Activated CD4-positive, alpha-beta T cell treated with anti-CD3 and anti-CD28 coated beads, Interleukin-2, amount 50 U/mL, for 1 hour (primary cell): ENCODE measurements around the gene ANKRD30A.
"Not testable (repeated sequence)": the region's sequence is repeated elsewhere in the genome, so short reads cannot be mapped to it uniquely, and the experiment has no call there.

Experiments used
- DNase-seq: peaks from one replicate; pipeline ENCODE4 v3.0.0-alpha.2; 2020

ANKRD30A gene, protein sequence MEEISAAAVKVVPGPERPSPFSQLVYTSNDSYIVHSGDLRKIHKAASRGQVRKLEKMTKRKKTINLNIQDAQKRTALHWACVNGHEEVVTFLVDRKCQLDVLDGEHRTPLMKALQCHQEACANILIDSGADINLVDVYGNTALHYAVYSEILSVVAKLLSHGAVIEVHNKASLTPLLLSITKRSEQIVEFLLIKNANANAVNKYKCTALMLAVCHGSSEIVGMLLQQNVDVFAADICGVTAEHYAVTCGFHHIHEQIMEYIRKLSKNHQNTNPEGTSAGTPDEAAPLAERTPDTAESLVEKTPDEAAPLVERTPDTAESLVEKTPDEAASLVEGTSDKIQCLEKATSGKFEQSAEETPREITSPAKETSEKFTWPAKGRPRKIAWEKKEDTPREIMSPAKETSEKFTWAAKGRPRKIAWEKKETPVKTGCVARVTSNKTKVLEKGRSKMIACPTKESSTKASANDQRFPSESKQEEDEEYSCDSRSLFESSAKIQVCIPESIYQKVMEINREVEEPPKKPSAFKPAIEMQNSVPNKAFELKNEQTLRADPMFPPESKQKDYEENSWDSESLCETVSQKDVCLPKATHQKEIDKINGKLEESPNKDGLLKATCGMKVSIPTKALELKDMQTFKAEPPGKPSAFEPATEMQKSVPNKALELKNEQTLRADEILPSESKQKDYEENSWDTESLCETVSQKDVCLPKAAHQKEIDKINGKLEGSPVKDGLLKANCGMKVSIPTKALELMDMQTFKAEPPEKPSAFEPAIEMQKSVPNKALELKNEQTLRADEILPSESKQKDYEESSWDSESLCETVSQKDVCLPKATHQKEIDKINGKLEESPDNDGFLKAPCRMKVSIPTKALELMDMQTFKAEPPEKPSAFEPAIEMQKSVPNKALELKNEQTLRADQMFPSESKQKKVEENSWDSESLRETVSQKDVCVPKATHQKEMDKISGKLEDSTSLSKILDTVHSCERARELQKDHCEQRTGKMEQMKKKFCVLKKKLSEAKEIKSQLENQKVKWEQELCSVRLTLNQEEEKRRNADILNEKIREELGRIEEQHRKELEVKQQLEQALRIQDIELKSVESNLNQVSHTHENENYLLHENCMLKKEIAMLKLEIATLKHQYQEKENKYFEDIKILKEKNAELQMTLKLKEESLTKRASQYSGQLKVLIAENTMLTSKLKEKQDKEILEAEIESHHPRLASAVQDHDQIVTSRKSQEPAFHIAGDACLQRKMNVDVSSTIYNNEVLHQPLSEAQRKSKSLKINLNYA (N-terminal part only)

DNA sequence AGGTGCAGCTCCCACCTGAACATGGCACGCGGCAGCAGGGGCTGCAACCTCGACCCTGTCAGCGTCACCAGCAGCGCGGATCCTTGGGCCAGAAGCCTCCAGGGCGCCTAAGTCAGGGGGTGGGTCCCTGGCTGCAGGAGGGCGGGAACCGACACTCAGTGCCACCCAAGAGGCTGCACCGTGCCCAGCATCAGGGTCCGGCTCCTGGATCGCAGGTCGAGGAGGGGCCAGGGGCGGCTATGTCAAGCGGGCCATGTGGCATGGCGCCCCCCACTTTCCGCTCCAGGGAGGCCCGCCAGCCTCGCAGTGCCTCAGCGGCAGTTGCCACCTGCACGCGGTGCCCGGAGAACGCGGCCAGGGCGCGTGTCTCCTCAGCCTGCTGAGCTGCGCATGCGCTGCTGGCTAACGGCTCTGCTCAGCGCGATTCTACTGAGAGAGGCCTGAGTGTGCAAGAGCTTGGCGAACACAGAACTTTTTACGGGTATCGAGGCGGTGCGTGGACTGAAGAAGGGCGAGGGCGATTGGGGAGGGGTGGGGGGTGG is at the start of gene ANKRD30A:
Gene ANKRD30A (plus strand): TSS at position 408 of the 542 bp plus-strand sequence. CDS start 190 bp downstream, outside the sequence.
- DNase-seq, result no peak

DNA sequence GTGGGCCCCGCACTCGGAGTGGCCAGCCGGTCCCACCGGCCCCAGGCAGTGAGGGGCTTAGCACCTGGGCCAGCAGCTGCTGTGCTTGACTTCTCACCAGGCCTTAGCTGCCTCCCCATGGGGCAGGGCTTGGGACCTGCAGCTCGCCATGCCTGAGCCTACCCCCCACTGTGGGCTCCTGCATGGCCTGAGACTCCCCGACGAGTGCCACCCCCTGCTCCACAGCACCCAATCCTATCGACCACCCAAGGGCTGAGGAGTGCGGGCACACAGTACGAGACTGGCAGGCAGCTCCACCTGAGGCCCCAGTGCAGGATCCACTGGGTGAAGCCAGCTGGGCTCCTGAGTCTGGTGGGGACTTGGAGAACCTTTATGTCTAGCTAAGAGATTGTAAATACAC is 49.3 kb upstream of the ANKRD30A start:
- not testable (repeated sequence) for DNase-seq

DNA sequence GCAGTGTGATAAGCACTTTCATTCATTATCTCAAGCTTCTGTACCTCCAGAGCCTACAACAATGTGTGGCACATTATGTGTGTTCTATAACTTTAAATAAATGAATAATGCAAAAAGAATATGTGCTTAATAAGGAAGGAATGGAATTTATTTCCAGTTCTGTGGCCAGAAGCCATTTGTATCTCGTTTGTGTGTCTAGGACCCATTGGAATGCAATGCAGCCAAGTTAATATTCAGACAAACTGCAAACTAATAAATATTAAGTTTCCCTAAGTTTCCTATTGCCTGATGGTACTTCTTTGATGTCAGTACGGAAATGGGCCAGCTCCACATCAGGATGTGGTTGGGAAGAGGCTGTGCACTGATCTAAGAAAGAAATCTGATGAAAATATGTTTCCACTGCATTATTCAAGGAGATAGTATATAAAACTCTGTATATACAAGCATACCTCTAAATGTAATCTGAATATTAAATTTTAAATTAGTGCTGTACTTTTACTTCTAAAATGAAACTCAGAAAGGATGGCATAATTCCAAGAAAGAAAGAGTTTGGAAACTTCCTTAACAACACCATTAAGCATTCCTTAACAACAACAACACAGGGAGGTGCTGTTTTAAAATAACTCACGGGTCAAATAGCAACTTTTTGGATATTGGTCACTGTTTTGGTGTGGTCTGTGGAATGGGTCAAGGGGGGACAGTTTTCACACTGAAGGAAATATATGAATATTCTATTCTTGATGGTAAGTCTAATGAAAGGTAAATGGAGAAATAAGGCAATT is 29.4 kb upstream of the ANKRD30A start:
- no peak for DNase-seq

DNA sequence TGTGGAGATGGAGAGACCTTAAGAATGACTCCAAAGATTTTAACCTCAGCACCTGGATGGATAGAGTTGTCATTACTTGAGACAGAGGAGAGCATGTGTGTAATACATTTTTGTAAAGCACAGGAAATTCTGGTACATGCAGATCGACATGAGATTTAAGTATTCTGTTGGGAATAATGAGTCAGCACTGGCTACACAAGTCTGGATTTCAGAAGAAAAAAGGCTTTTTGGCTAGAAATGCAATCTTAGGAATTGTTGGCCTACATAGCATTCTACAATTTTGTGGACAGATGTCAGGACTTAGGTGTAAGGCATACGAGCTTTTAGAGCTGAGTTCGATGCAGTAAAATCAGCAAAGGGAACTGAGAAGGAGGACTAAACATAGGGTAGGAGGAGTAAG is 24.1 kb upstream of the ANKRD30A start:
- no peak for DNase-seq

DNA sequence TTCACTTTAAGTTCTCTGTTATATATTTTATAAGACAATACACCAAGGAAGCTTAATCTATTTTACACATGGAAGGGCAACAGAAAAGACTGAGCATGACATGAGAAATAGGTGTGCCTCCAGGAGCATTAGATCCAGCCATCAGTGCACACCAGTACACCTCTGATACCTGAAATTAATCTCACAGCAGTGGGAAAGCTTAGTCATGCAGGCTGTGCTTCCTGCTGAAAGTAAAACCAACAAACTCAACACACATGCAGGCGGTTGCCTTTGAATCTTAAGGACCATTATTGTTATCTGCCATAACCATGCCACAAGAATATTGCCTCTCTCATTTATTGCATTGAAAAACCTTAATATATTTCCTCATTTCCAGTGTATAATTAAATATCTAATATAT is 16.4 kb upstream of the ANKRD30A start:
- no peak for DNase-seq

DNA sequence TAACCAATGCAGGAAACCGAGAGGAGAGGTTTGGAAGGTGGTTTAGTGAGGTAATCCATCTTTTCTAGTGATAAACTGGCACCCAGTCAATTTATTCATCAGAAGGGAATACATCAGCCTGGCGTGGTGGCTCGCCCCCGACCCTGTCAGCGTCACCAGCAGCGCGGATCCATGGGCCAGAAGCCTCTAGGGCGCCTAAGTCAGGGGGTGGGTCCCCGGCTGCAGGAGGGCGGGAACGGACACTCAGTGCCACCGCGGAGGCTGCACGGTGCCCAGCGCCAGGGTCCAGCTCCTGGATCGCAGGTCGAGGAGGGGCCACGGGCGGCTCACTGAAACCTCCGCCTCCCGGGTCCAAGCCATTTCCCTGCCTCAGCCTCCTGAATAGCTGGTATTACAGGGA is 866 bp upstream of the ANKRD30A start:
- no peak for DNase-seq

DNA sequence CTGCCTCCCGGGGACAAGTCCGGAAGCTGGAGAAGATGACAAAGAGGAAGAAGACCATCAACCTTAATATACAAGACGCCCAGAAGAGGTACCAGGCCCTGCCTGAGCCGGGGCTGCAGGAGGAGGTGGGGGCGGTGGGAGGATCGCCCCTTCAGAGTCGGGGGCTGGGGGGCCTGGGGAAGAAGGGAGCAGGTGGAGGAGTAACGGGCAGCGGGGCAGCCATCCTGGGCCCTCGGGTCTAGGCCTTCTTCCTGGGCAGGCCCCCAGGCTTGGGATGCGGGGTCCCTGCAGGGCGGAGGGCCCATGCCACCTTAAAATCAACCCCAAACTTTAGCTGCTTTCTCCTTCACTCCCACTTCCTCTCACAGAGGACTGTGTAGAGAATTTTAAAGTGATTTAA is 523 bp downstream of the ANKRD30A start:
- no peak for DNase-seq

DNA sequence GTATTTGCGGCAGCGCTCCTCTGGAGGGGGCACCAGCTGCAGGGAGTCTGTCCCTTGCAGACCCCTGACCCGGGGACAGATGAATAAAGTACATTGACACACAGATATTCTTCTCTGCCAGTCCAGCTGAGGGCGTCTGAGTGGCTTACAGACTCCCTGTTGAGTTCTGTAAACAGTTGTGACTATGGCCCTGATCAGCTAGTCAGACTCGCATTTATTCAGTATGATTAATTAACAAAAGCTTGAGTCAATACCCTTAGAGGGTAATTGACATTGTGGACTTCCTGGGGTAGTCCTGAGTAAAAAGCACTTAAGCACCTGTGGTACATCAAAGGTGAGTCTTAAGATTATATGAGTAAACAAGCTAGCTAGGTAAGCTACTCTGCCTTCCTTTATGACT is 21.0 kb downstream of the ANKRD30A start:
- DNase-seq, result no peak

DNA sequence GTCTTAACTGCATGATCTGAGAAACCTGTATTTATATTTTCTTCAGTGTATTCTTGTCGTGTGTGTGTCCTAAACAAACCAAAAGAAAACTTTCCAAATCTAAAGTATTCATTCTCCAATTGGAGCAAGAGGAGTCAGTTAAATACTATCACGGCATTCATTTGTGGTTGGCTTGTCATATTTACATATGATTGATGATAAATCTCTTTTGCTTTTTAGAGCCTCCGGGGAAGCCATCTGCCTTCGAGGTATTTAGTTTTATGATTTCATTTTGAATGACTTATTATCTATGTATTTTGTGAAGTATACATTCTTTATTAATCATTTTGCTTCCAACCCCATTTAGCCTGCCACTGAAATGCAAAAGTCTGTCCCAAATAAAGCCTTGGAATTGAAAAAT is 37.0 kb downstream of the ANKRD30A start:
- DNase-seq, result not testable (repeated sequence)

DNA sequence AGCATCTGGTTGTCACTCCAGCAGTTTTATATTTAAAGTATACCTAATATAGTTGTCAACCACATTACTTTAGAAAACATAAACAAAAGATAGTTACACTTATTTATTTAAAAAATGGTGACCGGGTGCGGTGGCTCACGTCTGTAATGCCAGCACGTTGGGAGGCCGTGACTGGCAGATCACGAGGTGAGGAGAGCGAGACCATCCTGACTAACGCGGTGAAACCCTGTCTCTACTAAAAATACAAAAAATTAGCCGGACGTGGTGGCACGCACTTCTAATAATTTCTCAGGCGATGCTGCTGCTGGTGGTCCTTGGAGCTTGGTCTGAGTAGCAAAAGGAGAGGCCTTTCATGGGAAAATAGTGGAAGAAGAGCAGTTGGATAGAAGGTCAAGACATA is 46.5 kb downstream of the ANKRD30A start:
- not testable (repeated sequence) for DNase-seq

DNA sequence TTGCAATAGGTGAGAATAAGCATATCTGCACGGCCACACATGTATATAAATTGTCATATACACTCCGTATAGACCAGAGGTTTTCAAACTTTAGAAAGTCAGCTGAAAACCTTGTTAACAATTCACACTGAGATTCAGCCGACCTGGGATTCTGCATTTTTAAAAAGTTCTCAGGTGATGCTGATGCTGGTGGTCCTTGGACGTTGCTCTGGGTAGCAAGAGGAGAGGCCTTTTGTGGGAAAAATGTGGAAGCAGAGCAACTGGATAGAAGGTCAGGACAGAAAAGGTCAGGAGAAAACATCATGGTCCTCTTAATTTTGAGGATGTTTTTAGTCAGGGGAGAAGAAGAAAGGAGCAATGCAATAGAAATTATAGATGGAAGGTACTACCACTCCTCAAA is 52.9 kb downstream of the ANKRD30A start:
- DNase-seq, result not testable (repeated sequence)

DNA sequence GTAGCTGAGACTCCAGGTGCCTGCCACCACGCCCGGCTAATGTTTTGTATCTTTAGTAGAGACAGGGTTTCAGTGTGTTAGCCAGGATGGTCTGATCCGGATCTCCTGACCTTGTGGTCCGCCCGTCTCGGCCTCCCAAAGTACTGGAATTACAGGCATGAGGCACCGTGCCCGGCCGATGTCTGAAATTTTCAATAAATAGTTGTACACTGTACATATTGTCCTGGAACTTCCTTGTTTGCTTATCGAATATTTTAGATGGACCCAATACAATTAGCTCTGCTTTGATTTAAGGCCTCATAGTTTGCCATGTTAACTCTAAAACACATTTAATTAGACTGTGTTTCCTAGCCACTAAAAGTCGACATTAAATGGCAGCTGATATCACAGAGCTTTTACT is 57.3 kb downstream of the ANKRD30A start:
- not testable (repeated sequence) for DNase-seq

DNA sequence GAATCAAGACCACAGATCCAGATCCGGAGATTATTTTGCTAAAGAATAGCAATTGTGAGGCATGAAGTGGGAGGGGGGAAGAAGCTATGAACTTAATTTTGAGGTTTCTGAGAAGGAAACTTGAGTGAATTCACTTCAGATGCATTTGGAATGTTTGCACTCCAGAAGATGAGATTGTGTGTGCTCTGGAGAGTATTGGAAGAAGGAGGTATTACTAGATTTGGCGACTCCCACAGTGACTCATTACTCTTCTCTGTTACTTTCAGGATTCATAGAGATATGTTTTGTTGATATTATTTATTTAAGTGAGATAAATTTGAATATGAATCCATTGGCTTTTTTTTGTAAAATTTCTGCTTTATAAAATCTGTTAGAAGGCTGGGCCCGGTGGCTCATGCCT is 80.7 kb downstream of the ANKRD30A start:
- DNase-seq, result no peak

DNA sequence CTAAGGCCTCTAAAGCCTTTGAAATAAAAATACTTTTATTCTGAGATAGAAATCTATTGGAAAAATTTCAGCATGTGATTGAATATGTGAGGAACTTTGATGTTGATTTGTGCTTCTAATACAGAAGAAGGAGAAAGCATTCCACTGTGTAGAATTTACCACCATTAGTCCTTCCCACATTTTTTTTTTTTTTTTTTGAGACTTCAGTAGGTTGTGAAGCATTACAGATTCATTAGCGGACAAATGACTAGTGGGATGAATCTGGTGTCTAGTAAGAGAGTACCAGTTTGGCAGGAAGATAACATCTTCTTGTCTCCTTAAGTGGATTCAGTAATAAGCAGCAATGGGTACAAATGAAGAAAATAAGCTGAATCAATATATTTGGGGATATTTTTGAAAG is 95.5 kb downstream of the ANKRD30A start:
- DNase-seq, result no peak

DNA sequence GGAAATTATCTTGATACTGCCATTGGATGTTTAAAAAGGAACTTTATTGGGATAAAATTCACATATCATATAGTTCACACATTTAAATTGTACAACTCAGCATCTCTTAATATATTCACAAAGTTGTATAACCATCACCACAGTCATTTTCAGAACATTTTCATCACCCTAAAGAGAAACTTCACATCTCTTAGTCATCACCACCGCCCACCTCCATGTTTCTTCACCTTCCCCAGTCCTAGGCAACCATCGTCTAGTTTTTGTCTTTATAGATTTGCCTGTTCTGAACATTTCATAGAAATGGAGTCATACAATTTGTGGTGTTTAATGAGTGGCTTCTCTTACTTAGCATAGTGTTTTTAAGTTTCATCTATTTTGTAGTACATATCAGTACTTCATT is 96.6 kb downstream of the ANKRD30A start:
- DNase-seq, result no peak

DNA sequence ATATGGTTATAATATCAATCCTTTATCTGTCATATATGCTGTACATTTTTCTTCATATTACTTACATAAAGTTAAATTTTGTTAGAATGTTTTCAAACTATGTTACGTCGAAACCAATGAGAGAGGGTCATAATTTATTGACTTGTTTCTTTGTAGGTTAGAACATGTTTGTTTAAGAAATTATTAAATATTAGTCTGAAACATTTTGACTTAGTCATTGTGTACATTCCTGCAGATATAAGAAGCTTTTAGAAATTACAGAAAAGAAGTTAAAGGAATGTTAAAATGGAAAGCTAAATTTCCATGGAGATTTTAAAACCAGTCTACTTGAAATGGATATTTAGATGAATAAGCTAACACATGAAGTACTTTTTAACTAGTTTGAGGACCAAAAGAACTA is 99.8 kb downstream of the ANKRD30A start:
- DNase-seq, result no peak

DNA sequence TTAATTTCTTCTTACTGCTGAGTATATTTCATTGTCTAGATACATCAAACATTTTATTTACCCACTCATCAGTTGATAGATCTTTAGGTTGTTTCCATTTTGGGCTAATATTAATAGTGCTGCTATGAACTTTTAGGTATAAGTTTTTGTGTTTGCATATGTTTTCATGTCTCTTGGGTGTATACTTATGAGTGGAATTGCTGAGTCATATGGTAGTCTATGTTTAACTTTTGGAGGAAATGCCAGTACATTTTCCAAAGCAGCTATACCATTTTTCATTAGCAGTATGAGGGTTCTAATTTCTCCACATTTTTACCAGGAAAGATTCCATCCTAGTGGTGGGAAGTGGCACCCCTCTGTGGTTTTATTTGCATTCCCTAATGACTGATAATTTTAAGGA is 101.1 kb downstream of the ANKRD30A start:
- DNase-seq, result no peak

DNA sequence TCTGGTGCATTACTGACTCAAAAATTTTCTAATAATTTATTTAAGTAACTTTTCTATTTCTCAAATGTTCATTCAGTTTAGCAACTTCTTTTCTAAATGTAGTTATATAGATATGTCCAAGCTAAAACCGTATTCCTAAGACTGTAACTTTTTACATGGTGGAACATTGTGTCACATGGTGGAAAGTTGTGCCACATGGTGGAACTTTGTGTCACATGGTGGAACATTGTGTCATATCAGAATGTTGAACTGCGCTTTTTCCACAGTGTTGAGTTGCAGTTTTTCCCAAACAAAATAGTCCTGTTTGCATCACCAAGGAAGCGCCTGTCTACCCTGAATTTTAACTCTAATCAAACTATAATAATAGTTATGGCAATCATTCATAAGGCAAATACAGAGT is 109.3 kb downstream of the ANKRD30A start:
- DNase-seq, result no peak

DNA sequence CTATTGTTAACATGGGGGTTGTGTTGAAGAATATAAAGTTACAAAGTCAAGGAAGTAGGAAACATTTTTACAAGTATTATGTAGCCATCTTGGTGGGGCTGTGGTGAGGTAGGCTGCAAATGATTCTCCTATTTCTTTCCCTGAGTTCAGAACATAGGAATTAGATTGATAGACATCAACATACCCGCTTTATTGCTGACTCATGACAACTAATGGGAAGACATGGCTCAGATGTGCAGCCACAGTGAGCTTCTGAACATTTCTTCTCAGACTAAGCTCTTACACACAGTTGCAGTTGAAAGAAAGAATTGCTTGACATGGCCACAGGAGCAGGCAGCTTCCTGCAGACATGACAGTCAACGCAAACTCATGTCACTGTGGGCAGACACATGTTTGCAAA is 110.7 kb downstream of the ANKRD30A start:
- DNase-seq, result no peak

DNA sequence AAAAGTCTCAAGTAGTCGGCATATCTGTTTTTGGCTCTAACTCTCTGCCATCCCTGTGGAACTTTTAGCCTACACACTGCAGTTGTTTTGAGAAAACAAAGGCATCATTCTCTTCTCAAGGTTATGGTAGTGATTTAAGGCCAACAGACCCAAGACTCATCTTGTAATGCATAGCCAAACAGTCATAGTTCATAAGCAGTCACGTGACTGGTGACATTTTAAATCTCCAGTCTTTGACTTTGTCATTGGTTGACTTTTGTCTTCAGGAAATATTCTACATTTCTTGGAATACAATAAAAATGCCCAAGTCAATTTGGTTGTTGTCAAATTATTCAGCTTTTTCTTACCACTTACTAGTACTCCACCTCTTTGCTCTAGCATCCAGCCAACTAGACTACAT is 114.8 kb downstream of the ANKRD30A start:
- no peak for DNase-seq

DNA sequence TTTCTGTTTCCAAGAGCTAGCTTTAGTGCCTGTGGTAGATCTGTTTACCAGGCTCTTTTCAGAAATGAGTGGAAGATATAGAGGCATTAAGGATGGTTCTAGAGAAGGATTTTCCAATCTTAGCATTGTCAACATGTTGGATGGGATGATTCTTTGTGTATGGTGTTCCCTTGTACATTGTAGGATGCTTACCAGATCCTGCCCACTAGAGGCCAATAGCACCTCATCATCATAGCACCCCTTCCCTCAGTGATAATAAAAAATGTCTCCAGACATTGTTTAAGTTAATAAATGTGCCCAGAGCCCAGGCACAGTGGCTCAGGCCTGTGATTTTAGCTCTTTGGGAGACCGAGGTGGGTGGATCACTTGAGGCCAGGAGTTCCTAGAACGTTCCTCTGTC is 121.2 kb downstream of the ANKRD30A start:
- no peak for DNase-seq

DNA sequence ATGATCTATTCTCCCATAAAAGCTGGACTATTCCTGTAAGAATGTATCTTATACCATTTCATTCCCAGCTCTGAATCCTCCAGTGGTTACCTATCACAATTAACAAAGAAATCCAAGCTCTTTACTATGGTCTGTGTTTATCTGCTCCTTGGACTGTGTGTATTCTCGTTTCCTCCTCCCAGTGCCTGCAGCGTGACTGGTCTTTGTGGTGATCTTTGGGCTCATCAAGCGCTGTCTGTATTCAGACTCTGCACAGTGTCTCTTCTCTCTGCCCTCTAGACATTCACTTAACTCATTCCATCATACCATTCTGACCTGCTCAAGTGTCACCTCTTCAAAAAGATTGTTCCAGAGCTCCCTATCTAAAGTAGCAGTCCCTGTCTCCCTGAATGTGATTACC is 130.4 kb downstream of the ANKRD30A start:
- not testable (repeated sequence) for DNase-seq
